RWPE2 (cell line): ENCODE measurements around the gene SLMAP.

ENCODE experiments used
- ATAC-seq: fragments of 200-7000 bp; cut with Tn5 transposase; 3 replicates; pipeline ENCODE4 v1.9.1; 2021; ENCODE audit warnings: low read depth
- DNase-seq: peaks from one replicate; pipeline ENCODE4 v3.0.0-alpha.2; 2020; ENCODE audit warnings: low spot score
- H3K27ac ChIP-seq: fragments of 450-650 bp; 2 replicates; pipeline ENCODE4 v1.5.1; 2017; ENCODE audit warnings: mild to moderate bottlenecking; ENCODE audit not compliant: poor library complexity, severe bottlenecking
- H3K27me3 ChIP-seq: fragments of 250-450 bp; sonication (Bioruptor Pico); 2 replicates; pipeline ENCODE4 v1.5.1; 2021; ENCODE audit warnings: mild to moderate bottlenecking, moderate library complexity; ENCODE audit not compliant: insufficient read depth, poor library complexity, severe bottlenecking
- H3K36me3 ChIP-seq: fragments of 250-450 bp; sonication (Bioruptor Pico); 2 replicates; pipeline ENCODE4 v1.5.1; 2020; ENCODE audit warnings: low read depth, mild to moderate bottlenecking, moderate library complexity
- H3K4me1 ChIP-seq: fragments of 250-450 bp; sonication (Bioruptor Pico); 2 replicates; pipeline ENCODE4 v1.5.1; 2021; ENCODE audit warnings: mild to moderate bottlenecking, moderate library complexity; ENCODE audit not compliant: insufficient read depth, poor library complexity, severe bottlenecking
- H3K4me3 ChIP-seq: fragments of 250-450 bp; sonication (Bioruptor Pico); 2 replicates; pipeline ENCODE4 v1.5.1; 2021; ENCODE audit warnings: mild to moderate bottlenecking, moderate library complexity; ENCODE audit not compliant: severe bottlenecking
- H3K9me3 ChIP-seq: fragments of 250-450 bp; sonication (Bioruptor Pico); 2 replicates; pipeline ENCODE4 v1.5.1; 2021; ENCODE audit warnings: mild to moderate bottlenecking, moderate library complexity; ENCODE audit not compliant: severe bottlenecking
- CTCF ChIP-seq: fragments of 450-650 bp; IDR thresholded peaks from one replicate; pipeline ENCODE4 v1.5.1; 2017; ENCODE audit warnings: mild to moderate bottlenecking, moderate library complexity; ENCODE audit not compliant: poor library complexity, severe bottlenecking

Gene SLMAP

GRCh38 chr3:57755741-57756527 lies at the start of gene SLMAP:
Gene SLMAP (plus strand): TSS chr3:57756309. CDS start chr3:57757652, 1,343 bp downstream.
- no peaks in the 10 kb centered on the region for H3K9me3 ChIP-seq
- no peak for TF ChIP-seq CTCF
- peak within 1 kb of the TSS; percentile 69 for H3K4me3 ChIP-seq
- H3K4me1 ChIP-seq: peaks cover 45% of the 10 kb centered on the region
- DNase-seq (peak; percentile 97), ATAC-seq (peak; percentile 82)
- peak within 1 kb of the TSS; percentile 99 for H3K27ac ChIP-seq
- H3K36me3 ChIP-seq: peaks cover 41% of the 10 kb centered on the region
- no peaks in the 10 kb centered on the region for H3K27me3 ChIP-seq

- ATAC-seq (peak; percentile 92), DNase-seq (no peak)
- Histone ChIP-seq H3K4me3 (no peak overlapping the region), H3K27me3 (no peaks in the 10 kb centered on the region), H3K36me3 (no peaks in the 10 kb centered on the region), H3K9me3 (no peaks in the 10 kb centered on the region), H3K4me1 (peaks cover 31% of the 10 kb centered on the region), H3K27ac (peak overlapping the region; percentile 57)
- TF ChIP-seq CTCF: no peak
Measured at GRCh38 chr3:57706462-57706861, 49.6 kb upstream of the SLMAP start.

GRCh38 chr3:57709031-57709430 lies 47.1 kb upstream of the SLMAP start:
- no peak overlapping the region for H3K4me3 ChIP-seq
- H3K4me1 ChIP-seq: peaks cover 31% of the 10 kb centered on the region
- ATAC-seq: no peak
- no peaks in the 10 kb centered on the region for H3K27me3 ChIP-seq
- TF ChIP-seq CTCF: no peak
- peak overlapping the region; percentile 79 for H3K27ac ChIP-seq
- no peaks in the 10 kb centered on the region for H3K9me3 ChIP-seq
- no peak for DNase-seq
- H3K36me3 ChIP-seq: no peaks in the 10 kb centered on the region

GRCh38 chr3:57709559-57709958 lies 46.5 kb upstream of the SLMAP start:
- DNase-seq (no peak), ATAC-seq (peak; percentile 52; the same call in 2 of the 3 replicates)
- H3K27ac ChIP-seq: peak overlapping the region; percentile 79
- H3K4me1 ChIP-seq: peaks cover 31% of the 10 kb centered on the region
- no peaks in the 10 kb centered on the region for H3K9me3 ChIP-seq
- no peak overlapping the region for H3K4me3 ChIP-seq
- no peak for TF ChIP-seq CTCF
- no peaks in the 10 kb centered on the region for H3K36me3 ChIP-seq
- no peaks in the 10 kb centered on the region for H3K27me3 ChIP-seq

- H3K4me1 ChIP-seq: no peaks in the 10 kb centered on the region
- H3K27ac ChIP-seq: no peak overlapping the region
- H3K4me3 ChIP-seq: no peak overlapping the region
- H3K27me3 ChIP-seq: no peaks in the 10 kb centered on the region
- TF ChIP-seq CTCF: no peak
- ATAC-seq (no peak), DNase-seq (no peak)
- no peaks in the 10 kb centered on the region for H3K9me3 ChIP-seq
- H3K36me3 ChIP-seq: no peaks in the 10 kb centered on the region
Measured at GRCh38 chr3:57715686-57716085, 40.4 kb upstream of the SLMAP start.
